Brain microvascular endothelial cell (primary cell): ENCODE results near the gene PRR14.

ENCODE experiments used
- DNase-seq: peaks from one replicate; pipeline ENCODE4 v3.0.0-alpha.2; 2020
- H3K27ac ChIP-seq: fragments of 250-450 bp; sonication (Bioruptor Pico); 2 replicates; pipeline ENCODE4 v1.5.1; 2020; ENCODE audit warnings: mild to moderate bottlenecking, moderate library complexity
- H3K27me3 ChIP-seq: fragments of 250-450 bp; sonication (Bioruptor Pico); replicated peaks from 2 replicates; pipeline ENCODE4 v1.5.1; 2020; ENCODE audit warnings: mild to moderate bottlenecking
- H3K36me3 ChIP-seq: fragments of 250-450 bp; sonication (Bioruptor Pico); replicated peaks from 2 replicates; pipeline ENCODE4 v1.5.1; 2020; ENCODE audit warnings: mild to moderate bottlenecking
- H3K4me3 ChIP-seq: 2 replicates; pipeline ENCODE4 v1.5.1; 2011; ENCODE audit warnings: low read depth, mild to moderate bottlenecking, control low read depth, low read length, moderate library complexity
- CTCF ChIP-seq: IDR thresholded peaks from 2 replicates; pipeline ENCODE4 v1.5.1; 2011; ENCODE audit warnings: low read depth, mild to moderate bottlenecking, moderate library complexity, low read length, control low read depth, inconsistent platforms; ENCODE audit errors: missing control alignments
- in situ Hi-C: cut with HindIII; loops from 2 replicates; pipeline ENCODE4 v1.10.0; 2017; ENCODE audit warnings: low sequenced_read_pairs, low pct_ligation_motif_present

Gene PRR14

GRCh38 chr16:30605158-30605557, 45.6 kb upstream of the PRR14 start:
- no peaks in the 10 kb centered on the region for H3K27me3 ChIP-seq
- DNase-seq, result no peak
- H3K36me3 ChIP-seq, result peaks cover 19% of the 10 kb centered on the region
- TF ChIP-seq CTCF, result no peak
- no peak overlapping the region for H3K4me3 ChIP-seq
- H3K27ac ChIP-seq, result no peak overlapping the region
- in situ Hi-C loops, result loop anchor here (25.0 kb wide), 1 partner anchor 168 kb away; the partner anchor contains the start of genes DCTPP1 and SEPHS2

- in situ Hi-C loops, result loop anchor here (25.0 kb wide), 1 partner anchor 169 kb away; the partner anchor contains the start of genes DCTPP1 and SEPHS2
Measured at GRCh38 chr16:30606004-30606403, 44.8 kb upstream of the PRR14 start.

GRCh38 chr16:30609002-30609925, 41.5 kb upstream of the PRR14 start:
- Histone ChIP-seq H3K27me3 (no peaks in the 10 kb centered on the region), H3K4me3 (peak overlapping the region; percentile 83), H3K36me3 (peaks cover 10% of the 10 kb centered on the region), H3K27ac (peak overlapping the region; percentile 86)
- in situ Hi-C loops, result loop anchor here (25.0 kb wide), 1 partner anchor 172 kb away; the partner anchor contains the start of genes DCTPP1 and SEPHS2
- peak; percentile 18 for DNase-seq
- no peak for TF ChIP-seq CTCF

More at GRCh38 chr16:30606004-30606403, 44.8 kb upstream of the PRR14 start:
- H3K36me3 ChIP-seq, result peaks cover 19% of the 10 kb centered on the region
- TF ChIP-seq CTCF, result no peak
- no peak for DNase-seq
- H3K4me3 ChIP-seq, result no peak overlapping the region
- H3K27ac ChIP-seq, result no peak overlapping the region
- no peaks in the 10 kb centered on the region for H3K27me3 ChIP-seq

- no peak for TF ChIP-seq CTCF
- peaks cover 2% of the 10 kb centered on the region for H3K36me3 ChIP-seq
- peak within 1 kb of the TSS; percentile 83 for H3K4me3 ChIP-seq
- no peaks in the 10 kb centered on the region for H3K27me3 ChIP-seq
- in situ Hi-C loops, result loop anchor here (25.0 kb wide), 1 partner anchor 173 kb away; the partner anchor contains the start of genes DCTPP1 and SEPHS2
- peak within 1 kb of the TSS; percentile 86 for H3K27ac ChIP-seq
- DNase-seq, result peak; percentile 93
Measured at GRCh38 chr16:30609926-30610839, 40.6 kb upstream of the PRR14 start, which contains the start of gene ZNF689. Gene ZNF689, minus strand, starts transcription at chr16:30610389. Its CDS starts 348 bp downstream, at chr16:30610041.

DNA sequence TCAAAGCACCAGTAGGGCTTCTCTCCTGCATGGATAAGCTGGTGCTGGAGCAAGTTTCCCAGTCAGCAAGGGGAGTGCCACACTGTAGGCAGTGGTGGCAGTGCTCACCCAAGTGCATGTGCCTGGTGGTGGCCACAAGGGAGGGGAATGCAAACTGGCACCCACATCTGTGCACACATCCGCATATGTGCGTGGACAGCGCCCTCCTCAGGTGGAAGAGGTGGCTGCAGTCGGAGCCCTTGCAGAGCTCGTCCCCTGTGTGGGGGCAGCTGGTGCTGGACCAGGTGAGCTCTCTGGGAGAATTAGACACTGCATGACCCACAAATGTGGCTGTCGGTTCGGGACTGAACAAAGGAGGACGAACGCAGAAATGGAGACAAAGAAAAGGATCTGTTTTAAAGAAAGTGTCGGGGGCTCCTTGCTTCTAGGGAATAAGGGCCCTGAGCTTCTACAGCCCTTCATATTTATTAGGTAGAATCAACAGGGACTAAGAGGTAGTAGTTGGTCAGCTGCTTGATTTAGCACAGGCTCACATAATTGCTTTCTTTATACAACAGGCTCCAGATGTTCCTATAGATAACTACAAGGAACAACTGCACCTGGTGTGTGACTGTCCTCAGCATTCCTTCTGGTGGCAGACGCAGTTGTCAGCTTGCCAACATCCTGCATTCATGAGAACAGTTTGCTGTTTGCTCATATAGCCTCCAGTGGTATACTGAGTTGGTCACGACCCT, 35.2 kb upstream of the PRR14 start:
- in situ Hi-C loops, result loop anchor here (25.0 kb wide), 1 partner anchor 178 kb away; the partner anchor contains the start of genes DCTPP1 and SEPHS2
- Histone ChIP-seq H3K4me3 (no peak overlapping the region), H3K27ac (no peak overlapping the region), H3K27me3 (no peaks in the 10 kb centered on the region), H3K36me3 (no peaks in the 10 kb centered on the region)
- peak; percentile 15 for DNase-seq
- TF ChIP-seq CTCF, result peak; percentile 79
